GM12875 (cell line): ENCODE results near the gene PHGDH.

ENCODE experiments used
- H3K4me3 ChIP-seq: one replicate; pipeline ENCODE4 v1.5.1; 2011; ENCODE audit warnings: low read depth, low read length, control low read depth
- CTCF ChIP-seq: IDR thresholded peaks from 2 replicates; pipeline ENCODE4 v1.5.1; 2011; ENCODE audit warnings: low read depth, mild to moderate bottlenecking, control low read depth, inconsistent platforms, low read length, moderate library complexity, borderline replicate concordance; ENCODE audit not compliant: insufficient read depth

Gene PHGDH

DNA sequence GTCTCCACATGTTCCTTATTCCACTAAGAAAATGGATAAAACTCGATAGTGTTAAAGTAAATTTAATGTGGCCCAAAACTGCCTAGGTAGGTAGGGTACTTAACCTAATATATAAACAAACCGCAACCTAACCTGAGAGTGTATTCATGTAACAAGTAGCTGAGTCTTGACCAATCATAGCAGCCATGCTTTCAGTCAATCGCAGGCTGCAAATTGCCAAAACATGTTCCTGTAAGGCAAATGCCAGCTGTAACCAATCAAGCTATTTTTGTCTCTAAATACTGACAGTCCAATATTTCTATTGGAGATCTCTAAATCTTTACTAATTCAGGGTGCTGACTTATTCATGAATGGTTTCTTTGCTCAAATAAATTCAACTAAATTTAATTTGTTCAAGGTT, 60.0 kb downstream of the PHGDH start:
- H3K4me3 ChIP-seq: no peak overlapping the region
- no peak for TF ChIP-seq CTCF

- TF ChIP-seq CTCF: no peak
- no peak overlapping the region for H3K4me3 ChIP-seq
Observed at GRCh38 chr1:119772298-119772697, 60.6 kb downstream of the PHGDH start.

DNA sequence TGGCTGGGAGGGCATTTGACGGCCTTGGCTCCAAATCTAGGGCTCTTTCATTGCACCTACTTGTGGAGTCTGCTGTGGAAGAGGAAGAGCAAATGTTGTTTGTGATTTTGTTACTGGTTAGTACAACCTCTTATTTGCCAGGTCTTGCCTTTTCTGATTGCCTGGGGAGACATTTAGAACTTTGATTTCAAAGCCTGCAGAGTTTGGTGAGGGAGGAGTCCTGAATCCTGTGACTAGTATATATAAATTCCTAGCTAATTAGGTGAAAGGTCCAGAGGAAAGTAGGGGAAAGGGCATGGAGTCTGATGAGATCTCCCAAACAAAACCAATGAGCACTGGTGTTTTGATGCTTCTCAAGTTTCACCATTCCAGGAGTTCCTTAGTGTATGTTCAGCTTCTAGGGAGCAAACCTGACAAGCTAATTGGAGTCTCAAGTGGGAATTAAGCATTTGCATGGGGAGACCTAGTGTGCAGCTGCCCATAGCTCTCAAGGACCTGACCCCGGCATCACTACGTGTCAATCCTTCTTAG, 62.0 kb downstream of the PHGDH start:
- no peak overlapping the region for H3K4me3 ChIP-seq
- no peak for TF ChIP-seq CTCF

GRCh38 chr1:119774746-119775490, 63.2 kb downstream of the PHGDH start:
- TF ChIP-seq CTCF: no peak
- H3K4me3 ChIP-seq: no peak overlapping the region

DNA sequence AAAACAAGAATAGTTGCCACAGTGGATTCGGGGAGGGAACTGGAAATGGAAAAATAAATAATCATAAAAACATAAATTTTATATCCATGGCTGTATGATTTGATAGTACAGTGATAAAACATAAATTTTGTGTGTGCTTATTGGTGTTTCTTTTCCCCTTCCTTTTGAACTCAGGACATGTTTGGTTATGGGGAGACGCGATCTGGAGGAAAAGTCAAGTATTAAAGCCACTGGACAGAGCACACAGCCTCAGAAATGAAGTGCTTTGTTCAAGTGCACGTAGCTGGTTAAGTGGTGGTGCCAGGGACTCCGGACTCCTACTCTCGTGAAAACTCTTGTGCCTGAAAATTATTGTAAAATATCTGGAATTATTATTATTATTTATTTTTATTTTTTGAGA, 66.6 kb downstream of the PHGDH start:
- no peak overlapping the region for H3K4me3 ChIP-seq
- TF ChIP-seq CTCF: no peak

DNA sequence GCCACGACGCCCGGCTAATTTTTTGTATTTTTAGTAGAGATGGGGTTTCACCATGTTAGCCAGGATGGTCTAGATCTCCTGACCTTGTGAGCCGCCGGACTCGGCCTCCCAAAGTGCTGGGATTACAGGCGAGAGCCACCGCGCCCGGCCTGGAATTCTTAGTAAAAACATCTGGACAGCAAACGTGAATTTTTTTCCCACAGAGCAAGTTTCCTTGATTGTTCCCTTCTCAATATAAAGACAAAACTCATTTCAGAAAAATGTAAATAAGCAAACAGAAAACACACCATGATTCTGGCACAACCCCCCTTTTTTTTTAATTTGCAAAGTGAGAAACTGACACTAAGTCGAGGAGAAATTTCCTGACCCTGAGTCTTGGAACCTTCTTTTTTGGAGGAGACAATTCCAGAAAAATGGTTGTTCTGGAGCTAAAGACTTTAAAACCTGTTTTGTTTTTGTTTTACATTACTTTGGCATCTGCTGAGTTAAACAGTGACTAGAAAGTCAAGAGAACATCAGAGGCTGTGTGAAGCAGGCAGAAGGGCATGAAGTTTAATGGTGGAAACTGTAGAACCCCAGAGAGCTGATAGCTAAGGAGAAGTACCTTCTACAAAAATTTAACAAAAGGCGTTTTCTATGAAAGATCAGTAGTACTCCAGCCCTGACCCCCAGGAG, 67.3 kb downstream of the PHGDH start:
- no peak for TF ChIP-seq CTCF
- no peak overlapping the region for H3K4me3 ChIP-seq
